HG03432 (cell line): ENCODE measurements around the gene RAD51D.
A peak's percentile ranks its signal among the peaks of the same experiment; 100 is the strongest.
"Not testable (repeated sequence)": the region's sequence is repeated elsewhere in the genome, so short reads cannot be mapped to it uniquely, and the experiment has no call there.

Source experiments
- ATAC-seq: cut with Tn5 transposase; IDR thresholded peaks from one replicate; pipeline ENCODE4 v1.9.1; 2021; ENCODE audit warnings: mild to moderate bottlenecking, moderate library complexity; ENCODE audit not compliant: unreplicated experiment

The RAD51D gene

GRCh38 chr17:35119370-35120165 lies at the start of gene RAD51D:
Gene RAD51D, minus strand, starts transcription at chr17:35119860. Its CDS starts 247 bp downstream, at chr17:35119613.
- ATAC-seq, result peak; percentile 86

GRCh38 chr17:35167666-35168065 lies 48.0 kb upstream of the RAD51D start:
- ATAC-seq, result no peak

- no peak for ATAC-seq
Measured at GRCh38 chr17:35167046-35167445, 47.4 kb upstream of the RAD51D start.

- ATAC-seq, result no peak
Measured at GRCh38 chr17:35166526-35166925, 46.9 kb upstream of the RAD51D start.

- ATAC-seq, result no peak
Measured at GRCh38 chr17:35164716-35165115, 45.1 kb upstream of the RAD51D start.

- ATAC-seq, result no peak
Measured at GRCh38 chr17:35163886-35164285, 44.2 kb upstream of the RAD51D start.

GRCh38 chr17:35162755-35163154 lies 43.1 kb upstream of the RAD51D start:
- ATAC-seq, result no peak

- no peak for ATAC-seq
Measured at GRCh38 chr17:35161281-35161761, 41.7 kb upstream of the RAD51D start.

GRCh38 chr17:35160354-35161201 lies 40.9 kb upstream of the RAD51D start:
- ATAC-seq, result no peak

GRCh38 chr17:35159940-35160339 lies 40.3 kb upstream of the RAD51D start:
- ATAC-seq, result no peak

GRCh38 chr17:35155246-35155645 lies 35.6 kb upstream of the RAD51D start:
- ATAC-seq, result no peak

GRCh38 chr17:35154196-35155165 lies 34.8 kb upstream of the RAD51D start:
- ATAC-seq, result no peak

- no peak for ATAC-seq
Measured at GRCh38 chr17:35152421-35153140, 32.9 kb upstream of the RAD51D start.

GRCh38 chr17:35151080-35151479 lies 31.4 kb upstream of the RAD51D start:
- ATAC-seq, result not testable (repeated sequence)

GRCh38 chr17:35149941-35150340 lies 30.3 kb upstream of the RAD51D start:
- no peak for ATAC-seq

- ATAC-seq, result no peak
Measured at GRCh38 chr17:35148144-35148543, 28.5 kb upstream of the RAD51D start.

GRCh38 chr17:35147375-35147905 lies 27.8 kb upstream of the RAD51D start, which contains the start of gene UNC45B:
Gene UNC45B, plus strand, starts transcription at chr17:35147817. Its CDS starts 447 bp downstream, at chr17:35148264.
- no peak for ATAC-seq

- ATAC-seq, result no peak
Measured at GRCh38 chr17:35146214-35146833, 26.7 kb upstream of the RAD51D start.

GRCh38 chr17:35144840-35145239 lies 25.2 kb upstream of the RAD51D start:
- ATAC-seq, result no peak
